Measurements from ENCODE around the gene EME1. TPM values are rescaled to one million over a fixed set of nuclear protein-coding genes. Genes with fewer than 3 reads are reported as not detected.
A peak's percentile ranks its signal among the peaks of the same experiment; 100 is the strongest.
"Not testable (repeated sequence)": the region's sequence is repeated elsewhere in the genome, so short reads cannot be mapped to it uniquely, and the experiment has no call there.

Gene EME1, protein sequence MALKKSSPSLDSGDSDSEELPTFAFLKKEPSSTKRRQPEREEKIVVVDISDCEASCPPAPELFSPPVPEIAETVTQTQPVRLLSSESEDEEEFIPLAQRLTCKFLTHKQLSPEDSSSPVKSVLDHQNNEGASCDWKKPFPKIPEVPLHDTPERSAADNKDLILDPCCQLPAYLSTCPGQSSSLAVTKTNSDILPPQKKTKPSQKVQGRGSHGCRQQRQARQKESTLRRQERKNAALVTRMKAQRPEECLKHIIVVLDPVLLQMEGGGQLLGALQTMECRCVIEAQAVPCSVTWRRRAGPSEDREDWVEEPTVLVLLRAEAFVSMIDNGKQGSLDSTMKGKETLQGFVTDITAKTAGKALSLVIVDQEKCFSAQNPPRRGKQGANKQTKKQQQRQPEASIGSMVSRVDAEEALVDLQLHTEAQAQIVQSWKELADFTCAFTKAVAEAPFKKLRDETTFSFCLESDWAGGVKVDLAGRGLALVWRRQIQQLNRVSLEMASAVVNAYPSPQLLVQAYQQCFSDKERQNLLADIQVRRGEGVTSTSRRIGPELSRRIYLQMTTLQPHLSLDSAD
- 0.13 TPM for total RNA-seq

- ATAC-seq (peak; percentile 97), DNase-seq (ENCODE audit: low spot score) (peak; percentile 87)
These were observed at the start of gene EME1, which contains the start of gene MRPL27 for GRCh38 chr17:50372758-50373556. Gene EME1 (plus strand): TSS chr17:50373229. CDS start chr17:50375209, 1,980 bp downstream. Gene MRPL27 (minus strand): TSS chr17:50373184. CDS start chr17:50373170, 14 bp downstream.

- DNase-seq (ENCODE audit: low spot score) (no peak), ATAC-seq (no peak)
These were observed 47.1 kb upstream of the EME1 start for GRCh38 chr17:50325906-50326305.

DNA sequence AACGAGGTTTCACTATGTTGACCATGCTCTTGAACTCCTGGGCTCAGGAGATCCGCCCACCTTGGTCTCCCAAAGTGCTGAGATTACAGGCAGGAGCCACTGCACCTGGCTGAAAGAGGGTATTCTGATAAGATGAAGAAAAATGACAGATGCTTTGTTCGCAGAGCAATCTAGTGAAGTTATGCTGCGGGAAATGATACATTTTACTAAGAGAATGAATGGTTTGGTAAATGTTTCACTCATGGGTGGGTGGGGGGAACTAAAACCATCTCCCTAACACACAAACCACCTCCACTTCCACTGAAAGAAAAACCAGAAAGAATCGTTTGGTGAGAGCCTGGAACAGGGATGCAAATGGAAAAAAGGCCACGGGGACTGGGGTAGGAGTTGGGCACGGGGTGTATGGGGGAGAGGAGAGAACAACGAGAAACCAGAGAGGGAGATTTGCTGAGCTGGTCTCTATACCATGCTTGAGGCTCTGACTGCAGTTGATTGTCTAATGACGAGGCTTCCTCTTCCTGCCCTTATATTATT lies 46.1 kb upstream of the EME1 start:
- ATAC-seq (no peak), DNase-seq (ENCODE audit: low spot score) (no peak)

GRCh38 chr17:50328363-50329325 lies 44.4 kb upstream of the EME1 start:
- ATAC-seq (no peak), DNase-seq (ENCODE audit: low spot score) (no peak)

DNA sequence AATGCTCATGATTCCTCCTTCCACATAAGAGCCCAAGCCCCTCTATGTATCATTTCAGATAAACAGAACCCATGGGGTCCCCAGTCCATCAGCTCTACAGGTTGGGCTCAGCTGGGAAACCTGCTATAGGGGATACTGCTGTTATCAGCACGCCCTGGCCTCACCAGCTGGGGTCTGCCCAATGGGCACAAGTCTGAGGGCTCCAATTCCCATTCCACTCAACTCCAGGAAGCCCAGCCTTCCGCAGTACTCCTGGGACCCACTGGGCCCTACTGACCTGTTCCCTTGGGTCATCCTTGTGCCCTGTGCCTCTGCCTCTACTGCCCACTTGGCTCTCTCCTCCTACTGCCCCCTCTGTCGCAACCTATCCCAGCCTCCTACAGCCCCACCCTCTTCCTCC lies 43.3 kb upstream of the EME1 start:
- ATAC-seq (no peak), DNase-seq (ENCODE audit: low spot score) (no peak)

DNA sequence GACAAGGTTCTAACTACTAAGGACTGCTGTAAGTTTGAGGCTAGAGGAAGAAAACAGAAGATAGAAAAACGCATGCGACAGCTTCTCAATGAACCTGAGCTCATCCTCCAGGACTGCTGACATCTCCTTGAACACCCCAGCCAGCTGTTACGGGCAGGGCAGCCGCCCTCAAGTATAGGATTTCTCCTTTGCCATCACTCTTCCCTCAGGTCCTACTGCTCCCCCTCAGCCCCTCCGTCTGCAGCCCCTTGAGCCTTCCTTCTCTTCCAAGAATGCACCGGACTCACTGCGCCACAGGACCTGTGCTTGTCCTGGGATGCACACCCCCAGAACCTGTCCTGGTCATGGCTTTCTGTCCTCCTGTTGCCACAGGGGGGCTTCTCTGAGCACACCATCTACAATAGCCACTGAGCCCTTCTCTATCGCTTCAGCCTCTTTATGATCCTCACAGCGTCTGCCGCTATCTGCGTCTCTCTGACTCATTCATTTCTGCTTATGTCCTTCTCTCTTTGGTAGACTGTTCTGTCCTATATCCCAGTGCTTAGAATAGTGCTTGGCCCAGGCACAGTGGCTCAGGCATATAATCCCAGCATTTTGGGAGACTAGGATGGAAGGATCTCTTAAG lies 42.8 kb upstream of the EME1 start:
- ATAC-seq, result no peak
- DNase-seq (ENCODE audit: low spot score), result no peak

GRCh38 chr17:50331085-50331791 lies 41.8 kb upstream of the EME1 start:
- ATAC-seq, result no peak
- no peak for DNase-seq (ENCODE audit: low spot score)

GRCh38 chr17:50332196-50332595 lies 40.8 kb upstream of the EME1 start:
- DNase-seq (ENCODE audit: low spot score) (no peak), ATAC-seq (no peak)

GRCh38 chr17:50333291-50334057 lies 39.6 kb upstream of the EME1 start:
- not testable (repeated sequence) for ATAC-seq; DNase-seq (ENCODE audit: low spot score)

GRCh38 chr17:50337956-50338355 lies 35.1 kb upstream of the EME1 start:
- ATAC-seq, result no peak
- no peak for DNase-seq (ENCODE audit: low spot score)

GRCh38 chr17:50338645-50339044 lies 34.4 kb upstream of the EME1 start:
- DNase-seq (ENCODE audit: low spot score) (no peak), ATAC-seq (no peak)

GRCh38 chr17:50339381-50339780 lies 33.6 kb upstream of the EME1 start:
- ATAC-seq (no peak), DNase-seq (ENCODE audit: low spot score) (no peak)

GRCh38 chr17:50344731-50345365 lies 28.2 kb upstream of the EME1 start:
- no peak for DNase-seq (ENCODE audit: low spot score)
- no peak for ATAC-seq

GRCh38 chr17:50345432-50346312 lies 27.4 kb upstream of the EME1 start, which contains the start of gene XYLT2:
Gene XYLT2 (plus strand): TSS chr17:50346126. CDS start chr17:50346141, 15 bp downstream.
- DNase-seq (ENCODE audit: low spot score) (peak; percentile 89), ATAC-seq (peak; percentile 97)

DNA sequence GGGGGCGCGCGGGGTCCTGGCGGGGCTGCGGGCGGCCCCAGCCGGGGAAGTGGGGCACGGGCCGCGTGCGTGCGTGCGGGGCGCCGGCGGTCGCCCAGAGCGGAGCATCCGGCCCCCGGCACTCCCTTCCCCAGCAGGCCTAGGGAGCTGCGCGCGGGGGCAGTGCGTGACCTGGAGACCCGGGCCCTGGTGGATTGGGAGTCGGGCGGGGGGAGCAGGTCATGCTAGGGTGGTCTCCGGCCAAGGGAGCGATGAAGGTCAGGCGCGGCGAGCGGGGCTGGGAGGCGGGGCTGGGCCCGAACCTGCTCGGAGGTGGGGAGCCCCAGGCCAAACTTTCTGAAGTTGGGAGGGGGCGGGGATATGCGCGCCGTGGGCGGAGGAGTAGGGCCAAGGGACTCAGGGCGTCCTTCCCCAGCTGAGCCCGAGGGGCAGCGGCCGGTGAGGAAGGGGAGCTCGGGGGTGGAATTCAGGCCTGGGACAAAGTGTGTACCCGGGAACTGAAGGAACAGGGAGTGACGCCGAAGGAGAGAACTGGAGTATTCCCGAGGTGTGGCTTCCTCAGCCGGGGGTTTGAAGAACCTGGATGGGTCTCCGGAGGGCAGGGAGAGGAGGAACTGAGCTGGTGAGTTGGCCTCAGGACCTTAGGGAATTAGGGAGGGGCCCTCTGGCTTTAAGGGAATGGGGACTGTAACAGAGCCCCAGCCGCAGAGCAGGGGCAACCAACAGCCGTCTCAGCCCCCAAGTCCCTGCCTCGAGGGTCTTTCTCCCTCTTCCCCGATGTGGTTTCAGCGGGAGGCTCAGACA lies 26.5 kb upstream of the EME1 start:
- ATAC-seq, result peak; percentile 32
- DNase-seq (ENCODE audit: low spot score), result peak; percentile 60
